Measurements from ENCODE around the gene SLC17A9.

Gene SLC17A9

DNA sequence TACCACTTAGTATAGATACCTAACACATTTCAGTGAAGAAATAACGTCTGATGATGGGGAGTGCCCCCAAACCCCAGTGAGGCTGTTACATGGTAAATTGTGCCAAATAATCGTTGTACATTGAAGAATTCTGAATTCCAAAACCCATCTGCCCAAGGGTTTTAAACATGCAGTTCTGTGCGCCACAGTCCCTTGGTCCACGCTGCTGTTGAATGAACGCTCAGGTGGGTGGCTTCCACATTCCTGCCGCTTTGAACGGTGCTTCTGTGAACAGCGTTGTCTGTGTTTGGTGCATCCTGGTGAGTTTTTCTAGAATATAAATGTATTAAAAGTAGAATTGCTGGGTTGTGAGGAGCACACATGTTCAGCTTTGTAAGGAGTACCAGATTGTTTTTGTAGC, 11.6 kb upstream of the SLC17A9 start:
- DNase-seq, result no peak

DNA sequence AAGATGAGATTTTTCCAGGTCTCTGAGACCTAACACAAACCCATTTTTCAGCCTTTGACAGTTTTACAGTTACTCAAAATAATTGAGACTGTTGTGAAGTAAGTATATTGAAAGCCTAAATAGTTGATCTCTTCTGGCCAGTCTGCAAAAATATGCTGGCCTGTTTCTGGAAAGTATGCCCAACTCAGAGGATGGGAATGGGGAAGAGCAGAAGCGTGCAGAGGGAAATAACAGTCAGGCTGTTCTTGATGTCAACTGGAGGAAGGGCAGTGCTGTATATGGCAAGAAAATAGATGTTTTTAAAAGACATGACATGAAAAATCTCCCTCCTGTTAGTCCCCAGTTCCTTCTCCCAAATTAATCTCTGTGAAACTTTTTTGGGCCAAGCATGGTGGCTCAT, 10.7 kb upstream of the SLC17A9 start:
- DNase-seq, result no peak

DNA sequence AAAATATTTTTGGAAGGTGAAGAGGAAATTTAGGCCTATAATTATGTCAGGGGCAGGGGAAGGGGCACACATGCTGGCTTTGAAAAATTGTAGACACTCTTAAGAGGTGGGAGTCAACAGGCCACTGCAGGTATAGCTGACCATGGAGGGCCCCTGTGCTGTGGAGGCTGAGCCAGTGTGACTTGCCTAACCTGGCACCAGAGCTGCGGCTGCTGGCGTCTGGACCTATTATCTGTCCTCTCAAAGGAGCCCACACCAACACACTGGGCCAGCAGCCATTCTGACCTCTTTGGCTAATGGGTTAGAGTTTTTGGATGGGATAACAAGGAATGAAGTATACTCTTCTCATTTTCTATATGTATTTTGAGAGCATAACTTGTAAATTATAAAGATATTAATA, 10.1 kb upstream of the SLC17A9 start:
- DNase-seq, result no peak

DNA sequence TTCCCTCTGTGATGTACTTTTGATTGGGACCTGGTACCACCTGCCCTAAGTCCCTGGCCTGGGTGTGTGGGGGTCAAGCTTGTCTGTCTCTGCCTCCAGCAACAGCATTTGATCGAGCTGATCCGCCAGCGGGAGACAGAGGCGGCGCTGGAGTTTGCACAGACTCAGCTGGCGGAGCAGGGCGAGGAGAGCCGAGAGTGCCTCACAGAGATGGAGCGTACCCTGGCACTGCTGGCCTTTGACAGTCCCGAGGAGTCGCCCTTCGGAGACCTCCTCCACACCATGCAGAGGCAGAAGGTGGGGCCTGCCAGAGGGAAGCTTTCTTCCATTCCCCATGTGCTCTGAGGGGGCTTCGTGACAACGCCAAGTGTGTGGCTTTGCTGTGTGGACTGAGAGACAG, 9.1 kb upstream of the SLC17A9 start:
- DNase-seq, result no peak

DNA sequence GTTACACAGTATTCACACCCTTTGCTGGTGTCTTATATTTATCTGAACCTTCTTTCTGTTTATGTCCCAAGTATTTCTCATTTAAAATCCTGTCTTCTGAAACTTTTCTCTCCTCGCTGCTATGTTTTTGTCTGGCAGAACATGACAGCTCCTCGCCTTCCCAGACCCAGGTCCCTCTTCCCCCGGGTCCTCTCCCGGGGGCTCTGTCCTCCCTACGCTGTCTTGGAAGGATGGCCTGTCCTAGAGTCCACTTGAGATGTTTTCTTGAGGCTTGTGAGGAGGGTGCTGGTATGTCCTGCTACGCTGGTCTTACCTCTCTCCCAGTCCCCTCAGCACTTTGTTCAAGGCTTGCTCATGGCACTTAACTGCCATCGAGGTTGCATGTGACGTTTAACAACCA, 8.3 kb upstream of the SLC17A9 start:
- DNase-seq, result no peak

DNA sequence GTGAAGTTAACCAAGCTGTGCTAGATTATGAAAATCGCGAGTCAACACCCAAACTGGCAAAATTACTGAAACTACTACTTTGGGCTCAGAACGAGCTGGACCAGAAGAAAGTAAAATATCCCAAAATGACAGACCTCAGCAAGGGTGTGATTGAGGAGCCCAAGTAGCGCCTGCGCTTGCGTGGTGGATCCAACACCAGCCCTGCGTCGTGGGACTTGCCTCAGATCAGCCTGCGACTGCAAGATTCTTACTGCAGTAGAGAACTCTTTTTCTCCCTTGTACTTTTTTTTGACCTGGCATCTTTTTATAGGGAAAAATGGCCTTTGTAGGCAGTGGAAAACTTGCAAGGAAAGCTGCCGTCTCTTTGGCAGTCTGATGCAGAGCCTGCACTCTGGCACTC, 7.8 kb upstream of the SLC17A9 start:
- no peak for DNase-seq

DNA sequence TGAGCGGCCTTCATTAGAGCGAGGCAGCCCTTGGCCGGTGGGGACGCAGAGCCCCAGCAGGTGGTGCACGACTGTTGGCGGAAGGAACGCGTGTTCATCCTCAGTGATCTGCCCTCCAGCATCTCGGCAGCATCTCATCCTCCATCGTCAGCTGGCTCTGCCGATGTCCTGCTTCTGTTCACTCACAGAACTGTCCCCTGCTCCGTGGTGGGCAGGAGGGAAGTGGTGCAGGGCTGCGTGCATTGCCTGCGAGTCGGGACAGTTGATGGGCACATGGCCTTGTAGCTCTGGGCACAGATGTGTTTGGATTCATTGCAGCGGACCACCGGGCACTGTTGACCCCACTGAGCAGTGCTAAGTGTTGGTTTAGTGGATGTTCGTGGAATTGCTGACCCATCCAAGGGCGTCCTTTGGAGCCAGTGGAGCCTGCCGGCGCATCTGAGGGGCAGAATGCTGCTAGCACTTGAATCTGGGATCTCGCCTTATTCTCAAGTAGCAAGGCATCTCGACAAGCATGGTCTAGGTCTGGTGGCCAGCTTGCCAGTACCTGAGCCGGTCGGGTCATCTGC, 6.7 kb upstream of the SLC17A9 start:
- no peak for DNase-seq

DNA sequence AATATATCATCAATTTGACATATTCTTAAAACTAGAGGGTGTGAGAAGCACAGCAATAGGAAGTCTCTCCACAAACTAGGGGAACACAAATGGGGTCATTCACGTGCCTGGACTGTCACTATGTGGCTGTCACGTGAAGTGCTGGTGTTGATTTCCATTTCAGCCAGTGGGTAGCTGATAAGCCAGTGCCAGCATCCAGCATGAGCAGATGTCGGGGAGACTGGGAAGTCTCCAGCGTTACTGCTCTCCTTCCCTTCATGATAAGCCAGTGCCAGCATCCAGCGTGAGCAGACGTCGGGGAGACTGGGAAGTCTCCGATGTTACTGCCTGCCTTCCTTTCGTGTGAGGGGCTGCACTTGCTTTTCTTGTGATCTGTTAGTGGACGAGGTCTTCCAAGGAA, 5.6 kb upstream of the SLC17A9 start:
- DNase-seq, result no peak

DNA sequence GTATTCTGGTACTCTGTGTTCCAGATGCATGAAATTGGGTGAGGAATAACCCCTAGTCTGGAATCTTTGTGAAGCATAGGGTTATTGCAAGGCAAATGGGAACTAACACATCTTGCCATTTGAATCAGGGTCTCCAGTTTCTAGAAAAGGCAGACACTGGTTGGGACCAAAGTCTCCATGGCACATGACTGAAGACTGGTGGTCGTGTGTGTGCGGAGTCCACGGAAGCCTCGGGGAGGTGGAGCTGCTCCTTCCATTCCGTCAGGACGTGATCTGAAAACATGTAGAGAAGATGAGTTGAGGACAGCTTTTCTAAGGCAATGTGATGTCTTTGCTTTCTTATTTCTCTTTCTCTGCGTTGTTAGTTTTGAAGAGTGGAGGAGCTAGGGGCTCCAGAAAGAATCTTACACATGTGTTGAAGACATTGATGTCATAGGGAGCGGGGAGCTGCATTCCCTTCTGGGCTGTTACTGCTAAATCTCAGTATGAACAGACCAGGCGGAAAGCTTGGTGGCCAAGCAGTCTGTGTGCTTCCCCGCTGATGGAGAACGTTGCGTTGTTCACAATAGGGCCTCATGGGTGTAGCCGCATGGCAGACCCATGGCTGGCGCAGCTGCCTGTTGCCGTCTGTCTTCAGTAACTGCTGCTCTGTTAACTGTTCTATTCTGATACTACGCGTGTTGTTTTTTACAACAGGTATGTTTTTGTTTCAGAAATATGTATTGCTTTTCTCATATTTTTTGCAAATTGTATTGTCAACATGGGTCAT, 4.8 kb upstream of the SLC17A9 start:
- DNase-seq, result no peak

DNA sequence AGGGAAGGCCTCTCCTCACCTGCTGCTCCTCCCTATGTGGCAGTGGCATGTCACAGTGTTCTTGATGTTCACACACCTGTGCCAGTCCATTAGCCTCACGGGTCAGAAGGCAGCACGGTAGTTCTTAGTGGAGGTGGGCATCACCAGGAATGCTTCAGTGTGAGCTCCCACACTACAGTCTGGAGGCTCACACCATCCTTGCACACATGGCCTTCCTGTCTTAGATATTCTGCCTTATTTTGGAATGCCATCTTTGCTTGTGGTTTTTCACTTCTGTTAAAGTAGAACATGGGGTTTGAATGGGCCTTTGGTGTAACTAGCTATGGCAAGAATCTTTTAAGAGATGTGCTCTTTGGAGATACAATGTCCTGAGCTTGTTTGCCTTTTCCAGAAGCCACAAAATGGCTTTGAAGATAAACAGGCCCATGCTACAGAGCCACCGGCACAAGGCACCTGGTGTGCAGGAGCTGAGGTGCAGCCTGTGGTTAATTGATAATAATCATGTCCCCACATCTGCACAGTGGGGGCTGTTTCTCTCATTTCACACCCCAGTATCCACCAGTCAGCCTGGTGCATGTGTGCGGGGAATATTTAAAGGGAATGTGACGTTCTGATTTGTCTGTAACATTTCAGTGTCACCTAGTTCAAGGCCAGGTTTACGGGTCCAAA, 3.2 kb upstream of the SLC17A9 start:
- DNase-seq, result no peak

DNA sequence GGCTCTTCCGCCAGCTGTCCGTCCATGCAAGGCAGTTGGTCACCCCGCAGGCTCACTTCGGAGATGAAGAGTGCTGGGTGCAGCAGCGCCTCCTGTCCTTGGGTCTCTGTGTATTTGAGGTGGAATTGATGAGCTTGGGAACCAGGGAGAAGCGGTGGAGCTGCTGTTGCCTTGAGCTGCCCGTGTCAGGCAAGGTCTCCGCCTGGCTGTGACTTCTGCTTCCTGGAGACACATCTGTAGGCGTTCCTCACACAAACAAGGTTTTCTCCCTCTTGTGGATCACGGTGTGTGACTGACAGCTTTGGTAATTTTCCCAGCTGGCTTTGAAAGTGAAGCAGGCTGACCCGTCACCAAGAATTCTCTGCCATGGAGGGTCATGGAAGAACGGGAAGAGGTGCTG, 2.5 kb upstream of the SLC17A9 start:
- DNase-seq, result no peak

DNA sequence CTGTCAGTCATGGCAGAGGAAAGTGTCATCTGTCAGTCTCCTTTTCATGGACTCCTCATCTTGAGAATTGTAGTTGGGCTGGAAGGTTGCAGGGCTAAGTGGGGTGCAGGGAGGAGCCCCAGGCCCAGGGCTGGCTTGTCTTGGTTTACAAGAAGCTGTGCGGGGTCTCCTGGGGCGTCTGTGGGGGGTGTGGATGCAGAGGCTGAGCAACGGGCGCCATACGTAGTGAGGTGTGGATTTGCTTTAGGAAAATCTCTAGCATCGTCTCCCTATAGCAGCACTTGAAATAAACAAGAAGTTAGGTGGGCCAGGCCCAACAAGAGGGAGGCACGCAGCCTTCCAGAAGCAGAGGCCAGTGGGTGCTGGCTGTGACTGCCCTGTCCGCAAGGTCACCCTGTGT, 1.8 kb upstream of the SLC17A9 start:
- no peak for DNase-seq

DNA sequence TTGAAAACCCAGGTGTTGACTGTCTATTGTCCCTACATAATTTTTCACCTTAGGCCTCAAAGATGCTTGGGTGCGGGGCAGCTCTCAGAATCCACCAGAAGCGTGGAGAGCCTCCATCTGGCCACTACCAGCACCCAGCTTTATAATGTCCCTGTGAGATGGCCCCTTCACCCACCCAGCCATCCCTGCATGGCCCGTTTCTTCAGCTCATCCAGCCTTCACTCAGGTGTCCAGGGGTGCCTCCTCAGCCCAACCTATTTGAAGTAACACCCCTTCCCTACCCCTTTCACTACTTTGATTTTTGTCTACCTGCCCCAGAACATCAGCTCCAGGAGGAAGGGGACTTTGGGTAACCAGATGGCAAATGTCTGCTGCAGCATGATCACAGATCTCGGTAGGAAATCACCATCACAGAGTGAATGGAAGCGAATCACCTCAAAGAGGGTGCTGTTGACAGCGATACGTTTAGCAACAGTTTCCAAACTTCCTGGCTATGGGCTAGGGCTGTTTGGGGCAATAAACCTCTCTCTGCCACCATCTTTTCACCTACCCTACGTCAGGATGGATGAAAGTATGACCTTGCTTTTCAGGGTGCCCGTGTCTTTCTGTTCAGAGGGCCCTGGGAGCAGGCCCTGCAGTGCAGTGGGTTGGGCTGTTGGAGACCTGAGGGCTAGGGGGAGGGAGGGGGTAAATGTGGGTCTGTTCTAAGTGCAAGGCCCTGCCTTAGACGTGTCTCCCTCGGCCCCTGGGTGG, 1.2 kb upstream of the SLC17A9 start:
- no peak for DNase-seq

DNA sequence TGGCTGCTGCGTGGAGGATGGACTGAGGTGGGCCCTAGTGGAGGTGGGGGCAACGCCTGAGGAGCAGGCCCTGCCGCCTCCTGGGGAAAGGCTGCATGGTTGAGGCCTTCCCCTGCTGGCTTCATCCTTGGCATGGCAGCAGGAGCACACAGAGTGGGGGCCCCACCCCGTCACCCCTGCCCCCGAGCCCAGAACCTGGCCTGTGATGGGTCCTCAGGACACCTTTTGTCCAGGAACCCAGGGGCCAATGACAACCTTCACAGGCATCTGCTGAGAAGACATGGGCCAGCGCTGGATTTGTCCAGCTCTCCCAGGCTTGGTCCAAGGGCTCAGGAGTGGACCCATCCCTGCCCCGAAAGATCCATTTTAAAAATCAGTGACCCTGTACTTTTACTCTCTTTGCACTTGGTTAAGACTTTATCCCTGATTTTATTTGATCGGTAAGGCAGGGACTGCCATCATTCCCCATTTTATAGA, 575 bp upstream of the SLC17A9 start:
- no peak for DNase-seq

DNA sequence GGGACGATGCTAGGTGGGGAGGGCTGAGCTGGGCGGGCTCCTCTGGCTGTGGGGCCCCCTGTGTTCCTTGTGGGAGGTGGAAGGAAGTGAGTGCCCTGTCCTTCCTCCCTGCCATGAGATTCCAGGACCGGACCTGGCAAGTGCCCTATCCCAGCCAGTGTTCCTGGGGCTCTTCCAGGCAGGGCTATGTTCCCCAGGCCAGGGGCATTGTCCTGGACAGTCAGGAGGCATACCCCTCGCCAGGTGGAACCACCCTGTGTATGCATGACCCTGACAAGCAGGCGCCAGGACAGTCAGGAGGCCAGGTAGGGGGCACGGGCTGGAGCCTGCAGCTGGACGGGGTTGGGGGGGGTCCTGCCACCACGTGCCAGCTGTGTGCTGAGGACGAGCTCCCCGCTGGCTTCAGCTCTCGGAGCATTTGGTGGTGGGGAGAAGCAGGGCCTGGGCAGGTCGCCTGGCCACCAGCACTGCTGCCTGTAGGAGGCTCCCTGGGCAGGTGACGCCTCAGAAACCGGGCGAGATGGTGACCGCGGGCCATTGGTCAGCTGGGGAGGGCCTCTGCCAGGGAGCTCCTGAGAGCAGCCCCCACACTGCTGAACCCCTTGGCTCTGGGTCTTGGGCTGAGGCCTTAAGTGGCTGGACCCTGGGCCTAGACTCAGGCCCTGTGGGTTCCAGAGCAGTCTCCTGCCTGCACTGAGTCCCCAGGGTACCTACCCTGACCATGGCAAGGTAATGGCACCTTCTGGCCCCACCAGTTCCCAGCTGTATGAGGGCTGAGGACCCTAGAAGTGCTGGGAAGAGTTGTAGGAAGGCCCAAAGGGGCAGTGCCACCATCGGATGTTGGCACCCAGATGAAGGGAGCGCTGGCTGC, 694 bp downstream of the SLC17A9 start:
- no peak for DNase-seq

DNA sequence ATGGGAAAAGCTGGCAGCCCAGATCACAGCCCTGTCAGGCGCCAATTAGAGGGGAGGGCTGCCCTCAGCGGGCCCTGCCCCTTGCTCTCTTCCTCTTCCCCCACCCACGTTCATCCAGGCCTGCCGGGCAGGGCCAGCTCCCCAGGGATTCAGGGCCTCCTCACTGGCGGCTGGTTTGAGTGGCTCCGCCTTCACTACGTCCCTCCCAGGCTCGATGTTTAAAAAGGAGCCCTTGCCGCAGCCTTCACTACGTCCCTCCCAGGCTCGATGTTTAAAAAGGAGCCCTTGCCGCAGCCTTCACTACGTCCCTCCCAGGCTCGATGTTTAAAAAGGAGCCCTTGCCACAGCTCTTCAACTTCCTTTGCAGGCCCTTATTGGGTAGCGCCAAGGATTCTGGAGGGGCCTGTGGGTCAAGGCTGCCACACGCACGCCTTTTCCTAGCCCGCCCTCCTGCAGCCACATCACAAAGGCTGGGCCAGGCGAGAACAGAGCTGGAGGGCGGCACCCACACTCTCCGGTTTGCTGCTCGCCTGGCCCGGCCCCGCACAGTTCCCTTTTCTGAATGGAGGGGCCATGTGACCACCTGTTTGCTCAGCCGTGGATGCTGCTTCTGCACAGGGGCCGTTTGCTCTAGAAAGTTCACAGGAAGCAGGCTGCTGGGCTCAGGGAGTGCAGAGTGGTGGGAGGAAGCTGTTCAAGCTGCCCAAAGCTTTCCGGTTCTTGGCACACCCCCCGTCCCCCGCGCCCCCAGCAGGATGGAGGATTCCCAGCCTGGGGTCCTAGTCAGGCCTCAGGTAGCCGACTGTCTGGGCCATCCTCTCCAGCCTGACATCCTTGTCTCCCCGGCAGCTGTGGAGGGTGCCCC, 1.6 kb downstream of the SLC17A9 start:
- peak; percentile 63 for DNase-seq

DNA sequence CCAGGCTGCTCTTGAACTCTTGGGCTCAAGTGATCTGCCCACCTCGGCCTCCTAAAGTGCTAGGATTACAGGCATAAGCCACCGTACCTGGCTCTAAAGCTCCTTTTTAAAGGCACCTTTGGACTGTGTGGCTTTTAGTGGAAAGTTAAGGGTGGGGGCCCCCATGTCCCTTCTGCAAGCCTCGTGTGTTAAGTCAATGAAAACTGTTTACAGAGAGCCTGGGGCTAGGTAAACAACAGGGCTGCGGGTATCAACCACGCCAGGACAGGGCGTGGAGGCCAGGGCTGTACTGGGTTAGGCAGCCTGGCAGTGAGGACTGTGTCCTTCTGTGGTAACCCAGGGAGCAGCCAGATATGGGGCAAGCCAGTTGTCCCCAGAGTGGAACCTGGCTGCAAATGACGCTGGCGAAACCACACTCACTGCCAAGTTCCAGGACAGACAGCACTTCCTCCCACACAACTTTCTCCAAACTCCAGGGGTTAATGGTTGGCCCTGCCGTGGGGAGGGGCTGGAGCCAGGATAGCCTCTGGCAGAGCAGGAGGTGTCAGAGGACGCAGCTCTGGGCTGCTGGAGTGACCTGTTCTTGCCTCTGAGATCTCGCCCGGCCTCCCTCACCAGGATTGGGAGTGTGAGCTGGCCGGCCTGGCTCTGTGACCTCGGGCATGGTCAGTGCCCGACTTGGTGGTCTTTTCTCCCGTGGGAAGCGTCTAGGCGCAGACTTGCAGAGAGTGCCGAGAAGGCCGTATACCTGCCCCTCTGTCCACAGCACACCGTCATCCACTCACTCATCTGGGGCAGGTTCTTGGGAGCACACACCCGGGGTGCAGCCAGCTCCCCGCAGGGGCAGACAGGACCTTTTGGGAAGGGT, 3.2 kb downstream of the SLC17A9 start:
- DNase-seq, result no peak

DNA sequence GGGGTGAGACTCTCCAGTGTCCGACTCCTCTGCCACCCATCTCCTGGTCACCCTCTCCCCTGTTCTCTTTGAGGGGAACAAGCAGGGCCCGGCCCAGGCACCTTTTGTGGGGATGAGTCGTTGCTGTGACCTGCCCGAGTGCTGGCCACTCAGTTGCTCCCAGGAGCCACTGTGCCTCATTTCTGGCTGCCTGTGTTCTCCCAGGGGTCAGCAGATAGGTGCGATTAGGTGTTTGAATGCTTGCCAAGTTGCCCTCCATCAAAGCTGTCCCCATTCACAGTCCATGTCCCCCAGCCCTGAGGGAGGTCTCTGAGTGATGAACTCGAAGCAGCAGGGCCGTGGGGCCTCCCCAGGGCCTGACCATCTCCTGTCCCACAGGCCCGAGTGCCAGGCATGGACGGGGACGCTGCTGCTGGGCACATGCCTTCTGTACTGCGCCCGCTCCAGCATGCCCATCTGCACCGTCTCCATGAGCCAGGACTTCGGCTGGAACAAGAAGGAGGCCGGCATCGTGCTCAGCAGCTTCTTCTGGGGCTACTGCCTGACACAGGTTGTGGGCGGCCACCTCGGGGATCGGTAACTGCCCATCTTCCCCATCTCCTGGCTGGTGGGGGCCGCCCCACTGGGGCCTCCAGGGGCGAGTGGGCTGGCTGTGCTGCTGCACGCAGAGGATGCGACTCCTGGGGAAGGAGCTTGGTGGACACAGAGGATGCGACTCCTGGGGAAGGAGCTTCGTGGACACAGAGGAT, 4.1 kb downstream of the SLC17A9 start:
- no peak for DNase-seq

All from DMS53 (cell line).